Left kidney (tissue), 2 donors: ENCODE measurements around the gene FMN1. TPM values are rescaled to one million over a fixed set of nuclear protein-coding genes. Genes with fewer than 3 reads are reported as not detected.
A peak's percentile ranks its signal among the peaks of the same experiment; 100 is the strongest.

Source experiments
- DNase-seq: peaks from one replicate; pipeline ENCODE4 v3.0.0-alpha.2; 2013
- polyA plus RNA-seq: library from polyadenylated mRNA; unstranded; fragments of 120-200 nt; gene quantifications from one replicate; pipeline ENCODE4 v1.2.1, GENCODE V29; 2013; ENCODE audit not compliant: insufficient read length

FMN1 gene
- polyA plus RNA-seq, 1 donor, result 23.1 TPM

DNA sequence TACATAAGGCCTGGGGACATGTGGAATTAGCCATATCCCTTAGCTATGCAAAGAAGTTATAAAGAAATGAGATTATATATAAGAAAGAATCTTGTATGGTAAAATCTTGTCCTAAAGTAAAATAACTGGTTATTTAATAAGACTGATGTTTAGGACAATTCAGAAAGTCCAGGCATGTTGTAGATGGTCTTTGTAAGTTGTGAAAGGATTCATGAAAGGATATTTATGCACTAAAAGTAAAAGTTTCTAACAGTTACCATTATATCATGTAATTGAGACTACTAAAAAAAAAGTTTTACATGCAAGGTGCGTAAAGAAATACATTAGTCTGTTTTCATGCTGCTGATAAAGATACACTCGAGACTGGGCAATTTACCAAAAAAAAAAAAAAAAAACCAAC lies 146.3 kb downstream of the FMN1 start:
- no peak for DNase-seq

DNA sequence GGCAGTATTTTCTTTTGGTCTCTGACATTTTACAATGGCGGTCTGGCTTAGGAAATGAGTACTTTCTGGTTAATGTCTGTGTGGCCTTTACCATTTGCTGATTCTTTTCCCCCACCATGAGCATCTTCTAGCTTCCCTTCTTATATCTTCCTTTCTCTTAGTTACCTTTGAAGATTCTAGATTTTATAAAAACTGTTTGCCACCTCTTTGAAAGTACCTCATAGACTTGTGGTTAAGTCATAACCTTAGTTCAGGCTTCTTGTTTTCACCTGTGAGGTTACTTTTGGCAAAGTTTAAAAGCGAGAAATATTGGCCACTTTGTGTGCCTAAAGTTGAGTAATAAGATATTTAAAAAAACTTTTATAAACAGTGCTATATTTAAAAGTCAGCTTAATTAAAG lies 147.4 kb downstream of the FMN1 start:
- DNase-seq, result no peak

DNA sequence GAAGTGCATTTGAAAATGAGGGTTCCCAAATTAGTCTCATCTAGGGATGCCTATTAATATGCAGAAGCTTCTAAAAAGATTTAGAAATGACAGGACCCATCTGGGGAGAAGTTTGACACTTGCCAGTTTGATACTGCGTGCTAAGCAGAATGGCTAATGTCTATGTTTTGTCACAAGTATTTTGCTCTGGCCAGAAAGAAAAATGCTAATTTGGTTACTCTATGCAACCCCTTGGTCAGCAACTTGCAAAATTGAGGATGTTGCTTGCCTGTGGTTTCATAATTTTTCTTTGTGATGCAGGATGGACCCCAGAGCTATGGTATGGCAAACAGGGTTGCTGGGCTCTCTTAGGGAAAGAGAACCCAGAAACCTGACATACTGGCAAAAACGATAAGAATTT lies 148.2 kb downstream of the FMN1 start:
- no peak for DNase-seq

DNA sequence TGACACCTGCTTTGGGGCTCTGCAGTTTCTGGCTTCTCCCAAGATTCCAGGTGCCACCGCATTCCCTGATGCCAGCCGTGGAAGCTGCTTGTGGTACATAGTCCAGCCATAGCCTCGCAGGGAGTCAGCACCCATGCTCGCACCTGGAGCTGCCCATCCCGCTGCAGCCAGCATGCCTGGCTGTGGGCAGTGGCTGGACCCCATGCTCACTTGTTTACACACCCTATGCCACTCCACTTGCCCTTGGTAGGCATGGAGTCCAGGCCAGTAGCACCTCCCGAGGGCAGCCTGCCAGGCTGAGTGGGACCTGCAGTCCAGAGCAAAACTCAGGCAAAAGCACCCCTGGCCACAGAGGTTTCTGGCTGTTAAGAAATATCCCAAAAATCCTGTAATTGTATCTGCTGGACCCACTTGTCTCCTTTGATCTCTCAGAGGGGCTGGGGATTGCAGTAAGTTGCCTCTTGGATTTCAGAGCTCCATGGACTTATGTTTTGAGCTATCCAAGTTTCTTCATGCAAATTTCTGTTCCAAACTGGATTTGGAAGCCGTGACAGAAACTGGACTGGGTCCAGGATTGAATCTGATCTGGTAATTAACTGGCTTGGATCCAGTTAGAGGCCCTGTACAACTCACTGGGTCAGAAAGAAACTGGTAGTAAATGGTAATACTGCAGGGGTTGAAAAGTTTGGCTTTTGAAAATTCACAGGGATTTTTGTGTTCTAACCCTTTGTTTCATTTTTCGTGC lies 149.3 kb downstream of the FMN1 start:
- DNase-seq, result no peak

DNA sequence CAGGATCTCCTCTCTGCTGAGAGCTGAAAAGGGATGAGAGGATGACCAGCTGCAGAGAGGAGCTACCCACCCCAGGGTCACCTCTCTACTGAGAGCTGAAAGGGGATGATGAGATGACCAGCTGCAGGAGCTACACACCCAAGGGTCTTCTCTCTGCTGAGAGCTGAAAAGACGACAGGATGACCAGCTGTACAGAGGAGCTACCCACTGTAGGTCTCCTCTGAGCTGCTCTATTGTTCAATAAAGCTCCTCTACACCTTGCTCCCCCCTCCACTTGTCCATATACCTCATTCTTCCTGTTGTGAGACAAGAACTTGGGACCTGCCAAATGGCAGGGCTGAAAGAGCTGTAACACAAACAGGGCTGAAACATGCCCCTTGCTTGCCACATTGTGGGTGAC lies 149.9 kb downstream of the FMN1 start:
- DNase-seq, result no peak

DNA sequence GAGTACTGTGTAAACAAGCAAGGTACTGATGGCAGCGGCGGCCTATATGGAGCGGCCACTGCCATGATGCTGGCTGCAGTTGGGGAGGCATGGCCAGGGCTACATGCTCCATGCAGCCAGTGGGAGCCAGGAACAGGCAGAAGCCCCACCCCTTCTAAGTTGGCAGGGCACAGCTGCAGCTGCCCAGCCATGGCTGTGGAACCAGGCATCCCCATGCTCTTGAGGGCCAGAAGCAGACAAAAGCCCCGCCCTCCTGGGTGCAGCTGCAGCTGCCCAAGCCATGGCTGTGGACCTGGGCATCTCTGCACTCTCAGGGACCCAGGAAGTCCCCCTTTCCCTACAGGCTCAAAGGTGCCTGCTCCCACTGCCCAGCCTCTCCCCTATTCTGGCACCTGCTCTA lies 150.9 kb downstream of the FMN1 start:
- no peak for DNase-seq

DNA sequence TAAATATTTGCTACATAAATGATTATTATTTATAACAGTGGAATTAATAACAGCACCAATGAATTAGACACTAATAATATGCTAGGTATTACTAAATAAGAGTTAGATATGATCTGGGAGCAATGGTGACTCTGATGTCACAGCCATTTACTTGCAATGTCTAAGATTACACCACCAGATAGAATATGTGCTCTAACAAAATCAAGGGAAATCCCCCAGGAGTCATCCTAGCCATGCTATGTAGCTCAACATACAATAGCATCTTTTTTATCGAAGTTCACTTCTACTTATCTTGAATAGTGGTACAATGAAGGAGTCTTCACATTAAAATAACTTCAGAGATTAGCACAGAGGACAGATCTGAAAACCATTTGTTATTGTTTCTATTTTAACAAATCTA lies 154.0 kb downstream of the FMN1 start:
- no peak for DNase-seq

DNA sequence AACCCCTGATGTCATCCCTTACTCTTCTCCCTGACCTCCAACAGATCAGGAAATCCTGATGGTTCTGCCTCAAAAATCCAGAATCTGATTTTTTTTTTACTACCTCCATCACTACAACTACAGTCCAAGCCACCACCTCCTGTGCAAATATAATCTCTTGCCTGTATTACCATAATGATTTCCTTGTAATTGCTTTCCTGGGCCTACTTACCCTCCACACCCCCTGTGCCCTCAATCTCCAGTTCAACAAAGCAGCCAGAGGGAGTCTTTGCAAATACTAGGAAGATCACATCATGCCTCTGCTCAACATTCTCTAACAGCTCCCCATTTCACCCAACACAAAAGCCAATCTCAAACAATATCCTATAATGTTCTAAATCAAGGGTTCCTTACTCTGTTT lies 159.9 kb downstream of the FMN1 start:
- DNase-seq, result no peak

DNA sequence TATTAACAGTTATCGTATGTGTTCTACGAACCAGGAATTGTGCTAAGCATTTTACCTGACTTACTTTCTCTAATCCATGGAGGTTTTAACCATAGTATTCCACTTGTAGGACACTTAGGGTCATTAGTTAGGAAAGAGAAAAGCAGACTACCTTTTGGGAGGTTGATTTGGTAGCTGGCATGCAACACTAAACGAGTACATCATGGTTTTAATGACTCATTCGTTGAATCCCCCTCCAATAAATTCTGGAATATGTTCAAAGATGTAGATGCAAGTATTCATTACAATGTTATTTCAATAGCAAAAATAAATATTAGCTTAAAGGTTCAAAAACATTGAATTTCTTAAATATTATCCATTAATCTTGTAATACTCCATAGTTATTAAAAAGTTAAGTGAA lies 162.5 kb downstream of the FMN1 start:
- DNase-seq, result no peak

DNA sequence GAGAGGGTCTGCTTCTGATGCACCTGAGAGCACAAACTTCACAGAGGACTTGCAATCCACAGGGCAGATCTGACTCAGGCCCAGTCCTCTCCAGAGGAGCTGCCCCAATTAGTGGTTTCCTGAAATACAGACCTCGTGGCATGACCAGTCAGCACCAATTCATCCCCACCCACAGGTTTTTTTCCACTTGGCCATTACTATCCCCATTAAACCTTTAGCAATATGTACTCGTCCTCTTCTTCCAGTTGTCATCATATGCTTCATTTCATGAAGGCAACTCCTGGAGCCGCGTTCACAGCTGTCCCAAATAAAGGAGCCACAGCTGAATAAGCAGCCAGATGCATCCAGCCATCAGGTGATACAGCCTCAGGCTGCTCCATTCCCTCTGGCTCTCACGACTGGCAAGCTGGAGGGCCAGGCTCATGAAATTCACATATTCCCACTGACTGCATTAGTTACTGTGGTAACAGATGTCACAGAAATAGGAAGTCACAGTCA lies 163.1 kb downstream of the FMN1 start:
- DNase-seq, result no peak

DNA sequence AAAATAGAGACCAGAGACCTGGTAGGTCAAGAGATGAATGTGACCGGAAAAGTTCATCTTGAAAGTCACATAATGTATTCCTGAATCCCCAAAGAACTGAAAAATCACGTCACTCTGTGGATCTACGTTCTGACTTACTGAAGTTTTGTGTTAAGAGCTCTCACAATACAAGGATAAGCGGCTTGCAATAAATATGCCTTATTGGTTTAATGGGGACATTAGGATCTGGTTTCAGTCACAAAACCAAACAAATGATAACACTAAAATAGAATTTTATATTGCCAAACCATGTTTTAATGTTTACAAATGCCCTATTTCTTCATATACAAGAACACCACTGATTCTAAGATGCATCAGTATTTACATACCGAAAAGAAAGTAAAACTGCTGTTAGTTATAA lies 164.2 kb downstream of the FMN1 start:
- no peak for DNase-seq

DNA sequence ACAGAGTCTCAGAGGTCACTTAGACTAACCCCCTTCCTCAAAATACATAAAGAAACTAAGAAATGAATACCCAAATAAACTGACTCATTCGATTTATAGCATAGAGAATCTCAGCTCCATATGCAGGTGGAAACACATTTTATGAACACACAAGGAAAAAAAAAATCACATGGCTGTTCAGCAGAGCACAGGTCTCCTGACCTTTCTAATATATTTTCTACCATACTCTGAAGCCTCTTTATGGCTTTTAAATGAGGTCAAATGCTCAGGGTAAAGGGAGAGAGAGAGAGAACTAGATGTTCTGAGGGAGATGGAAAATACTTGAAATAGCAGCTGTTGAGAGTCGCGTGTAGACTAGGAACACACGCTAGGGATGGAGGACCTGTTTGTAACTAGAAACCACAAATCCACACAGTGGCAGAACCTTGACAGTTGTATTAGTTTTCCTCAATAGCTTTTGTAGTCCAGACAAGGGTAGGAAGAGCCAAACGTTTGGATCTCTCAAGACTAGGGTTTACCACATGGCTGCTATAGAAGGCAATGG lies 165.3 kb downstream of the FMN1 start:
- no peak for DNase-seq

DNA sequence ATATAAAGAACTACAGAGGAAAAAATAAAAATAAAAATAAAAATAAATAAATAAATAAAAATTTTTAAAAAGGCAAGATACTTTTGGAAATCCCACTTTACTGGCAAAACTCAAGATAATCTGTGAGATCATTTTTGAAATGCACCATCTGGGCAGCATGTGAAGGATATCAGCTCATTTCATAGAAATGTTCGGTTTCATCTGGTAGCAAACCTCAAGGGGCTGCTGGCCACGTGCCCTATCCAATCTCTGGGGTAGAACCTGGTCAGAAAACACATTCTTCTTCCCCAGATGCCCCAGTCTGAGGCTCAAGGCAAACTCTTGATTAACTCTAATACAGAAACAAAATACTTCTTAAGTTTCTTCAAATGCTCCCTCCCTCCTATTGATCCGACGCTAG lies 166.0 kb downstream of the FMN1 start:
- no peak for DNase-seq

DNA sequence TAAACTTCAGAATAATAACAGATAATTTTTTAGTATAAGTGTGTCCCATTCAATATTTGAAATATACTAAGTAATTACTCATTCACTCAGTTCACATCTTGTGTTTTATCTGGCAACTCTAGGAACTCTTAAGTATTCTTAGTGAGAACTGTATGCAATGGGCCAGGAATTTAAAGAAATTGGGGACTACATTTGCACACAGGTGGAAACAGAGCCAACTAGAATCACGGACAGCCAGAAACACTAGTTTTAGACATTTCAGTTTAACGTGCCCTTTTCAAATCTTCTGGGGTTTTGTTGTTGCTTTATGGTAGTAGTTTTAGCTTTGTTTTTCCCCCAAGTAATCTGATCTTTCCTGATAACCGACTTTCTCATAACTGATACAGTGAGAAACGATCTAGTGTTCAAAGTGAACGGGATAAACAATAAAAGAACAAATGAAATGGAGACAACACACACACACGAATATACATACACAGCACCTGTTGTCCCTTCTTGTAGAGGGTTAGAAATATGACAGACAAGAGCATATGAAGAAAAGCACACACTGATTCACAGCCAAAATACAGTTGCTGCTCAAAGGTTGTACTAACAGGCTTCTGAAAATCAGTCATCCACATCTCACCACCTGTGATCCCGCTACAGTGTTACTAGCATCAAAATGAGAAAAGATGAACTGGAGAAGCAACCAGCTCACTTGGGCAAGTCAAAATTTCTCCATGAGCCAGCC lies 167.0 kb downstream of the FMN1 start:
- no peak for DNase-seq

DNA sequence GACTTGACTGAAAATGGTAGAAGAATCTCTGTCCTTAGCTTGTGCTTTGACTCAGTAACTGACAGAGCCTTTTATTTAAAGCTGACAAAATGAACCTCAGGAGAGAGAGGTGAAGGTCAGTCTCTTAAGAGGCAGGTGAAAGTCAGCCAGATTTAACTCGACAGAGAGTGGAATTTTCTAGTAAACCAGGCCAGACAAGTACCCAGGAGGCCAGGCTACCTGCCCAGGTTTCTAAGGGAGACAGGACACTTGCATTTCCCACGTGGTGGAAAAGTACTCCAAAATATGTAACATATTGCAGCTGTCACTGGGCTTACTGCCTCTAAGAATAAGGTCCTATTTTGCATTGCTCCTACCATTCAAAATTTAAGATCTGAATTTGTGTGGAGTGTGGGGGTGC lies 167.9 kb downstream of the FMN1 start:
- no peak for DNase-seq

DNA sequence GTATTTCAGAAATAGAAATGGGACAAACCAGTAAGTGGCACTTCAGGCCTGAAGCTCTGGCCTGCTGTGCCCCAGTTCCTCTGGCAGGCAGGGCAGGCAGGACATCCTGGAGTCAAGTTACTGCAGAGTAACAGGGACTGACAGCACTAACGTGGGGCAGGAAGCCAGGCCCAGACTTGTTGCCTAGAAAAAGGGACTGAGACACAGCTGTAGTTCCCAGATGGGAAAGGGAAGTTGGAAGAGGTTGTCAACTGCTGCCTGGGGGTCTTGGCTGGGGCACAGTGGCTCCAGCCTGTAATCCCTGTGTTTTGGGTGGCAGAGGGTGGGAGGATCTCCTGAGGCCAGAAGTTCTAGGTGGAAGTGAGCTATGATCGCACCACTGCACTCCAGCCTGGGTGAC lies 171.9 kb downstream of the FMN1 start:
- DNase-seq, result peak; percentile 46

DNA sequence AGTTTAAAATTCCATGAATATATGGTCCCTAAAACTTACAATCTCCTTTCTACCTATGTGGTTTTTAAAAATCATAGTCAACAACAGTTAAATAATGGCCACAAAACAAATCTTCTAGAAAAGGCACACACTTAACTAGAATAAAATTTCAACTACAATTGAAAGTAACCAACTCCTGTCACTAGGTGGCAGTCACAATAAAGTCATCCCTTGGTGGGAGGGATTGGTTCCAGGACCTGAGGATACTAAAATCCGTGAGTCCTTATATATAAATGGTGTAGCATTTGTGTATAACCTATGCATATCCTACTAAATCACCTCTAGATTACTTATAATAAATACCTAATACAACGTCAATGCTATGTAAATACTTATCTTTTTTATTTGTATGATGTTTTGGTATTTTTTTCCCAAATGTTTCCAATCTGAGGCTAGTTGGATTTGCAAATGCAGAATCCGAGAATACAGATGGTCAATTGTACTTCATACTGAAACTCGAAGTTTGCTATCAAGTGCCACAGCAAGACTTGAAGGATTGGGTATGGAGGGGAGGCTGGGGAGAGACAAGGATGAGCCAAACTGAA lies 172.6 kb downstream of the FMN1 start:
- DNase-seq, result peak; percentile 64

DNA sequence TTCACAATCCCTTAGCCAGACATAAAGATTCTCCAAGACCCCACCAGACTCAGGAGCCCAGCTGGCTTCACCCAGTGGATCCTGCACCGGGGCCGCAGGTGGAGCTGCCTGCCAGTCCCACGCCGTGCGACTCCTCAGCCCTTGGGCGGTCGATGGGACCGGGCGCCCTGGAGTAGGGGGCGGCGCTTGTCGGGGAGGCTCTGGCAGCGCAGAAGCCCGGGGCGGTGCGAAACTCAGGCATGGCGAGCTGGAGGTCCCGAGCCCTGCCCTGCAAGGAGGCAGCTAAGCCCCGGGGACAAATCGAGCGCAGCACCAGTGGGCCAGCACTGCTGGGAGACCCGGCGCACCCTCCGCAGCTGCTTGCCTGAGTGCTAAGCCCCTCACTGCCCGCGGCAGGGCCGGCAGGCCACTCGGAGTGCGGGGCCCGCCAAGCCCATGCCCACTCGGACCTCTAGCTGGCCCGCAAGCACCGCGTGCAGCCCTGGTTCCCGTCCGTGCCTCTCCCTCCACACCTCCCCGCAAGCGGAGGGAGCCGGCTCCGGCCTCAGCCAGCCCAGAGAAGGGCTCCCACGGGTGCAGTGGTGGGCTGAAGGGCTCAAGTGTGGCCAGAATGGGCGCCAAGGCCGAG lies 175.0 kb downstream of the FMN1 start:
- DNase-seq, result no peak

DNA sequence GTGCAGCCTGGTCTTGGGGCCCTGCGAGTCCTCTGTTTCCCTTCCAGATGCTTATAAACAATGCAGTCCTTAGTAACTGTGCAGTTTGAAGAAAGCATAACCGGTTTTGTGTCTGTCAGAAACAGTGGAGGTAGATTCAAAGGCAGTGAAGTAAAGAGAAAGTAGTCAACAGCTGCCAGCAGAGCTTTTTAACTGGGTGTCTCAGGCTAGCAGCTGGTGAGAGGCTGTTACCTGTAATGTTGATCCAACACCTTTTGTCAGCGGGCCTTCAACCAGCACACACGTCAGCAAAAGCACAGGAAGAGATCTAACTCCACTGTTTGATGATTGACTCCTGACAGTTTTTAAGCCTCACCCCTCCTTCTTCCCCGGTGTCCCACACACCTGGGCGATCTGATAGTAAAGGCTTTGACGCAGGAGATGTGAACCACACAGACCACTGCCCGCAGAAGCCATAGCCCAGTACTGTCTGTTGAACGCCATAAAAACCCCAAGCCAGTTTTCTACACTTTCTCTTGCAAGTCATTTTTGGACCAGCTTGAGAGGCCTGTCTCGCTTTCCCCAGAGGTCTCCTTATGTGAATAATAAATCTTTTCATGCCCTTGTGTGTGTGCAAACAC lies 178.0 kb downstream of the FMN1 start:
- no peak for DNase-seq

DNA sequence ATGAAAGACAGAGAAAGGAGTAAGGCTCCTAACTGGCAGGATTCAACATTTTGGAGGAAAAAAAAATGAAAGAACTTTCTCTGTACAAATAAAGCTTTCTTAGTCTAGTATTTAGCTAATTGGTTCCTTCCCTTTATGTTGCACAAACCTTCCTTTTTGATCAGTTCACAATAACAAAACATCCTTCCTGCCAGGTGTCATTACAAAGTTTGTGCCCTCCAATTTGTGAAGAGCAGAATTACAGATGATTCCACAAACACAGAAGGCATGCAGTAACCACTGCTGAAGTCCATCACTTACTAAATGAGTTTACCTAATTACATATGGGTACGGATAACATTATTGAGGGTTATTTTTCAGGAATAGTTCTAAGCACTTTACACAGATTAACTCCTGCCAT lies 179.9 kb downstream of the FMN1 start:
- DNase-seq, result no peak

DNA sequence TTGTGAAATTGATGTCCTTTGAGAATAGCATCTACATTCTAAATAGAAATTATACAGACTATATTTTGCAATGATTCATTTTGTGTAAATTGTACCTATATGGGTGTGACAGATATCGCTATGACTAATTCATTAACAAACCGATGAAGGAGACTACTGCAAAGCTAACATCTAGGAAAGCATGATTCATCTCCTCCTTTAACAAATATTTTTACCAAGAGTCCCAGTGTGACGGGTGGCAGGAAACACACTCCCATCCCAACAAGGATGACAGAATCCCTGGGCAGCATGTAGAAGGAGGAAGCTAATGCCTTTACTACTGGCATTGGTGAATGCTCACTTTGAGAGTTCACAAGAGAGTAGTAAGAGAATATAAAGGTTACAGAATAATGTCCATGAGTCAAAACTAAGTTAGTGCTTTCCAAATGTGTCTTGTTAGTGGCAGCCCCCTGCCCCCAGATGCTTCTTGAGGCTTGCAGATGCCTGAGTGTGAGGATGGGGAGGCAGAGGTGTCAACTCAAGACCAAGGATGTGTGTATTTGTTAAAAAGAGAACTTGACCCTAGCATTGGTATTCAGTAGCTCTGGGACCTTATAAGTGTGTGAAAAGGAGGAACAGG lies 180.6 kb downstream of the FMN1 start:
- DNase-seq, result no peak

DNA sequence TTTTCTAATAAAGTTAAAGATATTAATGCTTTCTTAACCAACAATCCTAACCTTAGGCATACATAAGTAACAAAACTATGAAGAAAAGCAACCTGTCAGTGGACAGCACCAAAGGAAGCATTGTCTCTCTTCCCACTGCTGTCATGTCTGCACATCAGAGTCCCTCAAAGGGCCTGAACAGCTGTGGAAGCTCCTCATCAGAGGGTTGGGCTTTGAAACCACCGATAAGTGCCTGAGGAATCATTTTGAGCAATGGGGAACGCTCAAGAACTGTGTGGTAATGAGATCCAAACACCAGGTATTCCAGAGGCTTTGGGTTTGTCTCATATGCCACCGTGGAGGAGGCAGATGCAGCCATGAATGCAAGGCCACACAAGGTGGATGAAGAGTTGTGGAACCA lies 182.5 kb downstream of the FMN1 start:
- no peak for DNase-seq
